Upper lobe of left lung (tissue), 6 donors: Measurements from ENCODE around the gene ARHGAP15. TPM values are rescaled to one million over a fixed set of nuclear protein-coding genes. Genes with fewer than 3 reads are reported as not detected.

Experiments
- ATAC-seq, 2 donors: fragments of 200-7000 bp; cut with Tn5 transposase; one replicate each; pipeline ENCODE4 v1.9.1; 2022; ENCODE audit warnings: mild to moderate bottlenecking in 2 of 2, moderate library complexity in 2 of 2; ENCODE audit not compliant: low FRiP score in 2 of 2
- DNase-seq, 2 donors: peaks; one replicate each; pipeline ENCODE4 v3.0.0-alpha.2; 2019 to 2020
- H3K27ac ChIP-seq, 4 donors: fragments of 200-600 bp; sonication (generic); one replicate each; pipeline ENCODE4 v1.5.1; 2016 to 2019
- H3K27me3 ChIP-seq, 4 donors: fragments of 200-600 bp; sonication (generic); one replicate each; pipeline ENCODE4 v1.5.1; 2017 to 2019
- H3K36me3 ChIP-seq, 4 donors: fragments of 200-600 bp; sonication (generic); one replicate each; pipeline ENCODE4 v1.5.1; 2016 to 2019
- H3K4me1 ChIP-seq, 4 donors: fragments of 200-600 bp; sonication (generic); one replicate each; pipeline ENCODE4 v1.5.1; 2018 to 2019
- H3K4me3 ChIP-seq, 4 donors: fragments of 200-600 bp; sonication (generic); one replicate each; pipeline ENCODE4 v1.5.1; 2017 to 2019; ENCODE audit warnings: mild to moderate bottlenecking in 2 of 4, moderate library complexity in 1 of 4
- H3K9me3 ChIP-seq, 4 donors: fragments of 200-600 bp; sonication (generic); one replicate each; pipeline ENCODE4 v1.5.1; 2018 to 2019
- EP300 ChIP-seq, 4 donors: sonication (generic); formaldehyde crosslinking; IDR thresholded peaks; one replicate each; pipeline ENCODE4 v1.5.1; 2017; ENCODE audit warnings: antibody characterized with exemption in 4 of 4, control low read depth in 2 of 4
- POLR2A ChIP-seq, 4 donors: fragments of 450-650 bp; IDR thresholded peaks; one replicate each; pipeline ENCODE4 v1.5.1; 2016 to 2017; ENCODE audit warnings: antibody characterized with exemption in 4 of 4, mild to moderate bottlenecking in 2 of 4
- POLR2AphosphoS5 ChIP-seq, 2 donors: sonication (generic); formaldehyde crosslinking; IDR thresholded peaks; one replicate each; pipeline ENCODE4 v1.5.1; 2017; ENCODE audit warnings: antibody characterized with exemption in 2 of 2
- WGBS, 2 donors: methylation state at CpG; one replicate each; pipeline ENCODE4 v1.1.5; 2017 to 2018; 5-methylcytosine and 5-hydroxymethylcytosine counted together
- total RNA-seq, 6 donors: library from RNA; depleted of rRNA in 4 of 6; stranded (reverse); fragments of >200 nt in 4 of 6; gene quantifications; one replicate each; pipeline versions ENCODE4 v1.1.0 to v1.2.1, GENCODE V29; 2016 to 2021
- TF ChIP-seq, protein P1 (sequence below), 6 experiments: fragments of 450-650 bp in 4 of 6; fragments of 200-600 bp in 2 of 6; sonication (generic) in 2 of 6; IDR thresholded peaks; one replicate each; pipeline ENCODE4 v1.5.1; 2016 to 2019; ENCODE audit warnings: antibody characterized with exemption in 6 of 6
- donor health status: DM: no; HTN: no; CAD: no; lungs with moderate emphysema.
- donor health status: DM: no; HTN: yes; CAD: no; lungs with severe emphysema.

Gene ARHGAP15
- total RNA-seq, 6 donors from 2014 or later: 11.9 to 57.6 (median 17.5) TPM

GRCh38 chr2:143708682-143709081 lies 579.5 kb downstream of the ARHGAP15 start:
- no peaks in the 10 kb centered on the region for H3K27me3 ChIP-seq
- H3K4me1 ChIP-seq: peaks cover 0 to 16% (median 3%) of the 10 kb centered on the region in 4 donors
- ATAC-seq (no peak), DNase-seq (no peak)
- peak overlapping the region in 1 of 4 donors; percentile 32 for H3K27ac ChIP-seq
- H3K4me3 ChIP-seq: no peak overlapping the region
- TF ChIP-seq, protein P1, sequence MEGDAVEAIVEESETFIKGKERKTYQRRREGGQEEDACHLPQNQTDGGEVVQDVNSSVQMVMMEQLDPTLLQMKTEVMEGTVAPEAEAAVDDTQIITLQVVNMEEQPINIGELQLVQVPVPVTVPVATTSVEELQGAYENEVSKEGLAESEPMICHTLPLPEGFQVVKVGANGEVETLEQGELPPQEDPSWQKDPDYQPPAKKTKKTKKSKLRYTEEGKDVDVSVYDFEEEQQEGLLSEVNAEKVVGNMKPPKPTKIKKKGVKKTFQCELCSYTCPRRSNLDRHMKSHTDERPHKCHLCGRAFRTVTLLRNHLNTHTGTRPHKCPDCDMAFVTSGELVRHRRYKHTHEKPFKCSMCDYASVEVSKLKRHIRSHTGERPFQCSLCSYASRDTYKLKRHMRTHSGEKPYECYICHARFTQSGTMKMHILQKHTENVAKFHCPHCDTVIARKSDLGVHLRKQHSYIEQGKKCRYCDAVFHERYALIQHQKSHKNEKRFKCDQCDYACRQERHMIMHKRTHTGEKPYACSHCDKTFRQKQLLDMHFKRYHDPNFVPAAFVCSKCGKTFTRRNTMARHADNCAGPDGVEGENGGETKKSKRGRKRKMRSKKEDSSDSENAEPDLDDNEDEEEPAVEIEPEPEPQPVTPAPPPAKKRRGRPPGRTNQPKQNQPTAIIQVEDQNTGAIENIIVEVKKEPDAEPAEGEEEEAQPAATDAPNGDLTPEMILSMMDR (IDR thresholded peaks at IDR 0.05): no peak
- TF ChIP-seq POLR2AphosphoS5 (IDR thresholded peaks at IDR 0.05): no peak
- TF ChIP-seq EP300 (IDR thresholded peaks at IDR 0.05): no peak
- no peak for TF ChIP-seq POLR2A (IDR thresholded peaks at IDR 0.05)
- H3K9me3 ChIP-seq: peaks cover 0 to 8% (median 2%) of the 10 kb centered on the region in 4 donors
- no peaks in the 10 kb centered on the region for H3K36me3 ChIP-seq

- peaks cover 0 to 8% (median 2%) of the 10 kb centered on the region in 4 donors for H3K9me3 ChIP-seq
- no peaks in the 10 kb centered on the region for H3K27me3 ChIP-seq
- TF ChIP-seq POLR2A (IDR thresholded peaks at IDR 0.05): no peak
- no peak for TF ChIP-seq POLR2AphosphoS5 (IDR thresholded peaks at IDR 0.05)
- TF ChIP-seq EP300 (IDR thresholded peaks at IDR 0.05): no peak
- TF ChIP-seq, protein P1 (IDR thresholded peaks at IDR 0.05): no peak
- WGBS, 2 donors: 78 to 84% methylated on average over 4 of the region's 4 CpGs
- ATAC-seq (no peak), DNase-seq (no peak)
- H3K27ac ChIP-seq: no peak overlapping the region
- peaks cover 0 to 16% (median 3%) of the 10 kb centered on the region in 4 donors for H3K4me1 ChIP-seq
- no peaks in the 10 kb centered on the region for H3K36me3 ChIP-seq
- H3K4me3 ChIP-seq: no peak overlapping the region
These were observed 581.0 kb downstream of the ARHGAP15 start for GRCh38 chr2:143710196-143710595.

DNA sequence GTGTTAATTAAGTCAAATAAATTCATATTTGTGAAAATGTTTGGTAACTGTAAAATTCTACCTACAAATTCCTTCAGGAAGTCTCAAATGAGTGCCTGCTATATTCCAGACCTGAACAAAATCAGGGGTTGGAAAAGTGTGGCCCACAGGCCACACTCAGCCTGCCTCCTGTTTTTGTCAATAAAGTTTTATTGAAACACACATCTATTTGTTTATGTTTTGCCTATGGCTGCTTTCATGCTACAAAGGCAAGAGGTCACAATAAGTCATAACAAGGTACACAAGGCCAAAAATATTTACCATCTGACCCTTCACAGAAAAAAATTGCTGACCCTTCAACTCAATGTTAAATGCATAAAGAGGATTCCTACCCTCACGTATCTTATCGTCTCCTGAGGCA lies 581.7 kb downstream of the ARHGAP15 start:
- no peak for ATAC-seq

GRCh38 chr2:143716522-143716921 lies 587.3 kb downstream of the ARHGAP15 start:
- Histone ChIP-seq H3K36me3 (no peaks in the 10 kb centered on the region), H3K27ac (peak overlapping the region in 2 of 4 donors; percentile 0 to 5), H3K9me3 (peaks cover 0 to 4% (median 0%) of the 10 kb centered on the region in 4 donors), H3K4me3 (no peak overlapping the region), H3K4me1 (peaks cover 0 to 8% (median 0%) of the 10 kb centered on the region in 4 donors), H3K27me3 (no peaks in the 10 kb centered on the region)
- ATAC-seq: no peak
- no peak for TF ChIP-seq POLR2A (IDR thresholded peaks at IDR 0.05)
- no peak for TF ChIP-seq EP300 (IDR thresholded peaks at IDR 0.05)
- TF ChIP-seq POLR2AphosphoS5 (IDR thresholded peaks at IDR 0.05): no peak
- TF ChIP-seq, protein P1 (IDR thresholded peaks at IDR 0.05): no peak
- no peak for DNase-seq
- WGBS, 2 donors: 33 to 37% methylated on average over 1 of the region's 1 CpG

More for the DNA sequence above, 581.7 kb downstream of the ARHGAP15 start:
- Histone ChIP-seq H3K27me3 (no peaks in the 10 kb centered on the region), H3K36me3 (no peaks in the 10 kb centered on the region), H3K9me3 (peaks cover 0 to 8% (median 2%) of the 10 kb centered on the region in 4 donors), H3K4me3 (no peak overlapping the region), H3K27ac (no peak overlapping the region), H3K4me1 (peaks cover 0 to 16% (median 3%) of the 10 kb centered on the region in 4 donors)
- no peak for DNase-seq
- 92 to 93% methylated on average over 2 of the region's 2 CpGs for WGBS, 2 donors
- TF ChIP-seq, protein P1 (IDR thresholded peaks at IDR 0.05): no peak
- TF ChIP-seq POLR2A (IDR thresholded peaks at IDR 0.05) (no peak), POLR2AphosphoS5 (IDR thresholded peaks at IDR 0.05) (no peak), EP300 (IDR thresholded peaks at IDR 0.05) (no peak)

- Histone ChIP-seq H3K4me3 (peak overlapping the region in 1 of 4 donors; percentile 10), H3K4me1 (peaks cover 0 to 8% (median 0%) of the 10 kb centered on the region in 4 donors), H3K27ac (peak overlapping the region; percentile 0 to 51 (median 10)), H3K9me3 (peaks cover 0 to 2% (median 0%) of the 10 kb centered on the region in 4 donors), H3K27me3 (no peaks in the 10 kb centered on the region), H3K36me3 (no peaks in the 10 kb centered on the region)
- 57 to 64% methylated on average over 6 of the region's 6 CpGs for WGBS, 2 donors
- ATAC-seq: no peak
- DNase-seq: no peak
- TF ChIP-seq POLR2AphosphoS5 (IDR thresholded peaks at IDR 0.05) (no peak), POLR2A (IDR thresholded peaks at IDR 0.05) (no peak), EP300 (IDR thresholded peaks at IDR 0.05) (no peak)
- TF ChIP-seq, protein P1 (IDR thresholded peaks at IDR 0.05): no peak
These were observed 587.8 kb downstream of the ARHGAP15 start for GRCh38 chr2:143717053-143717452.
